Loucy (cell line): Measurements from ENCODE around the gene PANX3.

Source experiments
- EZH2phosphoT487 ChIP-seq: fragments of 200-600 bp; IDR thresholded peaks from 2 replicates; pipeline ENCODE4 v1.6.1; 2018; ENCODE audit warnings: antibody characterized with exemption, mild to moderate bottlenecking, moderate library complexity, borderline replicate concordance
- TF ChIP-seq, protein P1 (sequence below): fragments of 200-600 bp; sonication (generic); conservative IDR thresholded peaks from 2 replicates; pipeline ENCODE4 v1.5.1; 2014; ENCODE audit warnings: mild to moderate bottlenecking, antibody characterized with exemption, low read length

DNA sequence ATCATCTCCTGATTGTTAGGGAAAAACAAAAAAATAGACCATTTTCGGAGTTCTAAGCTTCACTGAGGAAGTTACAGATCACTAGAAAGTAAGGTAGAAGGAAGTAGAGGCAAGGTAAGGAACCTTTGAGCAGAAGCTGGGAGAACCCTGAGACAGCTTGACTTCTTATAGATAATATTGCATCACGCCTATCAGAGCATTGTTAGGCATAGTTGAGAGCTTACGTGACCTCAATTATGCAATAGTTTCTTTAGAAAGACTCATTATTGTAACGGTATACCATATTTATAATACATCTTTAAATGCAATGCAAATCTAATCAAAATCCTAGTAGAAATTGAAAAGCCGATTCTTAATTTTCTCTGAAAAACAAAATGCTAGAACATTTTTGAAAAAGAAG is 16.3 kb downstream of the PANX3 start:
- TF ChIP-seq, protein P1, sequence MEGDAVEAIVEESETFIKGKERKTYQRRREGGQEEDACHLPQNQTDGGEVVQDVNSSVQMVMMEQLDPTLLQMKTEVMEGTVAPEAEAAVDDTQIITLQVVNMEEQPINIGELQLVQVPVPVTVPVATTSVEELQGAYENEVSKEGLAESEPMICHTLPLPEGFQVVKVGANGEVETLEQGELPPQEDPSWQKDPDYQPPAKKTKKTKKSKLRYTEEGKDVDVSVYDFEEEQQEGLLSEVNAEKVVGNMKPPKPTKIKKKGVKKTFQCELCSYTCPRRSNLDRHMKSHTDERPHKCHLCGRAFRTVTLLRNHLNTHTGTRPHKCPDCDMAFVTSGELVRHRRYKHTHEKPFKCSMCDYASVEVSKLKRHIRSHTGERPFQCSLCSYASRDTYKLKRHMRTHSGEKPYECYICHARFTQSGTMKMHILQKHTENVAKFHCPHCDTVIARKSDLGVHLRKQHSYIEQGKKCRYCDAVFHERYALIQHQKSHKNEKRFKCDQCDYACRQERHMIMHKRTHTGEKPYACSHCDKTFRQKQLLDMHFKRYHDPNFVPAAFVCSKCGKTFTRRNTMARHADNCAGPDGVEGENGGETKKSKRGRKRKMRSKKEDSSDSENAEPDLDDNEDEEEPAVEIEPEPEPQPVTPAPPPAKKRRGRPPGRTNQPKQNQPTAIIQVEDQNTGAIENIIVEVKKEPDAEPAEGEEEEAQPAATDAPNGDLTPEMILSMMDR, result no peak
- no peak for TF ChIP-seq EZH2phosphoT487
